ENCODE results near the gene SLCO2A1. TPM values are rescaled to one million over a fixed set of nuclear protein-coding genes. Genes with fewer than 3 reads are reported as not detected.

The SLCO2A1 gene
- total and polyA plus RNA-seq, 2 donors (not counting 1 experiment from before 2014, with no cell fraction given) = not detected

GRCh38 chr3:133926736-133927539, 102.8 kb downstream of the SLCO2A1 start:
- Histone ChIP-seq H3K9me3 (ENCODE audit: control extremely low read depth in 1 of 3, control insufficient read depth in 2 of 3, insufficient read depth in 1 of 3, low read length in 2 of 3) (peaks cover 0 to 4% (median 0%) of the 10 kb centered on the region in 3 donors), H3K27ac (ENCODE audit: low read length in 2 of 2) (no peak overlapping the region), H4K20me1 (ENCODE audit: control insufficient read depth, insufficient read depth, low read length, poor library complexity, severe bottlenecking) (no peaks in the 10 kb centered on the region), H2AFZ (ENCODE audit: insufficient read depth, low read depth, low read length, poor library complexity, severe bottlenecking) (peak overlapping the region; percentile 72), H3K79me2 (ENCODE audit: control insufficient read depth, insufficient read depth, low read length) (no peaks in the 10 kb centered on the region), H3K4me3 (ENCODE audit: control extremely low read depth in 1 of 5, extremely low read depth in 1 of 5, insufficient read depth in 1 of 5, low read depth in 2 of 5, low read length in 4 of 5) (peak overlapping the region in 4 of 5 experiments; percentile 40 to 66 (median 56)), H3K9ac (ENCODE audit: low read length) (peak overlapping the region; percentile 63), H3K27me3 (replicated peaks in 1 of 4; ENCODE audit: control extremely low read depth in 1 of 4, control insufficient read depth in 3 of 4, insufficient read depth in 4 of 4, low read length in 3 of 4) (peaks cover 0 to 26% (median 5%) of the 10 kb centered on the region in 4 experiments), H3K4me1 (ENCODE audit: control insufficient read depth in 2 of 2, insufficient read depth in 2 of 2, low read length in 2 of 2) (peaks cover 12 to 14% of the 10 kb centered on the region in 2 donors), H3K4me2 (replicated peaks; ENCODE audit: low read depth, low read length, poor library complexity, severe bottlenecking) (peak overlapping the region; percentile 87), H3K36me3 (replicated peaks in 1 of 2; ENCODE audit: control extremely low read depth in 1 of 2, control insufficient read depth in 1 of 2, extremely low read depth in 1 of 2, insufficient read depth in 2 of 2, low read length in 1 of 2) (no peaks in the 10 kb centered on the region)
- TF ChIP-seq EZH2 (IDR thresholded peaks at IDR 0.05; ENCODE audit: borderline replicate concordance, insufficient read depth, low read depth, low read length, poor library complexity, severe bottlenecking) (no peak), CTCF (IDR thresholded peaks at IDR 0.05) (no peak)
- ATAC-seq (ENCODE audit: low read depth) (no peak), DNase-seq (peak; percentile 19)
- H3K4me1 Mint-ChIP-seq = peaks cover 13% of the 10 kb centered on the region
- peak overlapping the region; percentile 79 for H3K4me3 Mint-ChIP-seq
- intact Hi-C loops (cut with micrococcal nuclease) = loop anchor here (1.0 to 2.0 kb wide), 3 partner anchors 108 to 1201 kb away; no protein-coding TSS in a partner anchor
- H3K27me3 Mint-ChIP-seq = peaks cover 21% of the 10 kb centered on the region
- 22% methylated on average over 34 of the region's 34 CpGs for WGBS (ENCODE audit: insufficient coverage)
- POLR2A ChIA-PET = no interaction called here
- H3K27ac Mint-ChIP-seq = no peak overlapping the region
- H3K9me3 Mint-ChIP-seq (ENCODE audit: insufficient read depth) = no peaks in the 10 kb centered on the region
- CTCF ChIA-PET = interaction anchor here (0.8 to 1.1 kb wide), 2 partner anchors 107 to 1196 kb away, joined by 4 read pairs; no protein-coding TSS in a partner anchor
